ENCODE results near the gene ABCB11. TPM values are rescaled to one million over a fixed set of nuclear protein-coding genes. Genes with fewer than 3 reads are reported as not detected.

ABCB11 gene
- total and polyA plus RNA-seq, 10 of the 15 experiments (the other 5 are each of a cell fraction or from before 2014, with no cell fraction given): not detected

- Histone ChIP-seq H3K4me1 (ENCODE audit: control insufficient read depth, insufficient read depth, low read length) (no peaks in the 10 kb centered on the region), H3K27me3 (replicated peaks in 1 of 2; ENCODE audit: control insufficient read depth in 2 of 2, insufficient read depth in 2 of 2, low read length in 1 of 2) (peaks cover 0 to 2% of the 10 kb centered on the region in 2 experiments; a peak in 1 of 4 replicates), H3K4me2 (ENCODE audit: control insufficient read depth, insufficient read depth) (no peak overlapping the region), H3K9me3 (replicated peaks; ENCODE audit: control insufficient read depth, insufficient read depth, low read length) (no peaks in the 10 kb centered on the region; the same call in 2 of the 3 replicates), H3K9ac (ENCODE audit: control insufficient read depth, insufficient read depth, low read length) (no peak overlapping the region), H3K79me2 (ENCODE audit: control insufficient read depth, insufficient read depth, low read length) (no peaks in the 10 kb centered on the region), H4K20me1 (ENCODE audit: control insufficient read depth, insufficient read depth) (no peaks in the 10 kb centered on the region), H3K27ac (ENCODE audit: control insufficient read depth, insufficient read depth) (no peak overlapping the region), H3K36me3 (ENCODE audit: control insufficient read depth in 2 of 2, insufficient read depth in 2 of 2, low read length in 1 of 2) (no peaks in the 10 kb centered on the region), H2AFZ (ENCODE audit: control insufficient read depth, low read depth, low read length) (no peak overlapping the region), H3K4me3 (no peak overlapping the region)
- in situ Hi-C loops (cut with MboI) (no loop called here), intact Hi-C loops (cut with micrococcal nuclease; ENCODE audit: unreplicated experiment) (no loop called here)
- RAD21 ChIA-PET (ENCODE audit: unreplicated experiment): no interaction called here
- WGBS (ENCODE audit: insufficient coverage, insufficient replicate concordance, low lambda C conversion rate, missing lambda C conversion rate): 18% methylated on average over 2 of the region's 2 CpGs
- SMC1A ChIA-PET (ENCODE audit: uncharacterized antibody, unreplicated experiment): no interaction called here
- TF ChIP-seq IRF4 (IDR thresholded peaks at IDR 0.05; ENCODE audit: low read depth, low read length): no peak
- TF ChIP-seq HSF1 (IDR thresholded peaks at IDR 0.05; ENCODE audit: low read depth, low read length): no peak
- TF ChIP-seq SUPT20H (IDR thresholded peaks at IDR 0.05; ENCODE audit: borderline replicate concordance, control insufficient read depth, low read depth, low read length): no peak
- no peak for TF ChIP-seq EP300 (IDR thresholded peaks at IDR 0.05; ENCODE audit: borderline replicate concordance in 1 of 2, control insufficient read depth in 1 of 2, low read depth in 2 of 2, low read length in 2 of 2)
- no peak for TF ChIP-seq RAD51 (IDR thresholded peaks at IDR 0.05)
- no peak for TF ChIP-seq CHD2 (IDR thresholded peaks at IDR 0.05; ENCODE audit: borderline replicate concordance, low read depth, low read length)
- POLR2A ChIA-PET: interaction anchor here (0.6 kb wide), 1 partner anchor 215 kb away, joined by 3 read pairs; no protein-coding TSS in a partner anchor
- no TSS peak for BruUV-seq (replicated peaks)
- no peak for ATAC-seq
- no peak for DNase-seq (ENCODE audit: low read depth, low spot score)
- no peak for FAIRE-seq
- CTCF ChIA-PET: interaction anchor here (1.8 kb wide), 1 partner anchor 8 kb away, joined by 5 read pairs; no protein-coding TSS in a partner anchor
These were observed 74.7 kb downstream of the ABCB11 start for GRCh38 chr2:168956392-168956791.

Measured in GM12878 (cell line).